Coronary artery (tissue), 2 donors: ENCODE measurements around the gene MT1A.

Experiments
- DNase-seq: peaks from one replicate; pipeline ENCODE4 v3.0.0-alpha.2; 2017; ENCODE audit warnings: low spot score
- H3K27ac ChIP-seq, 2 donors: fragments of 200-600 bp; sonication (generic); one replicate each; pipeline ENCODE4 v1.5.1; 2016 to 2019
- H3K4me3 ChIP-seq: fragments of 200-600 bp; sonication (generic); 2 replicates; pipeline ENCODE4 v1.5.1; 2016; ENCODE audit warnings: mild to moderate bottlenecking, moderate library complexity
- TF ChIP-seq, protein P1 (sequence below): fragments of 200-600 bp; sonication (generic); IDR thresholded peaks from one replicate; pipeline ENCODE4 v1.5.1; 2019; ENCODE audit warnings: antibody characterized with exemption

The MT1A gene

DNA sequence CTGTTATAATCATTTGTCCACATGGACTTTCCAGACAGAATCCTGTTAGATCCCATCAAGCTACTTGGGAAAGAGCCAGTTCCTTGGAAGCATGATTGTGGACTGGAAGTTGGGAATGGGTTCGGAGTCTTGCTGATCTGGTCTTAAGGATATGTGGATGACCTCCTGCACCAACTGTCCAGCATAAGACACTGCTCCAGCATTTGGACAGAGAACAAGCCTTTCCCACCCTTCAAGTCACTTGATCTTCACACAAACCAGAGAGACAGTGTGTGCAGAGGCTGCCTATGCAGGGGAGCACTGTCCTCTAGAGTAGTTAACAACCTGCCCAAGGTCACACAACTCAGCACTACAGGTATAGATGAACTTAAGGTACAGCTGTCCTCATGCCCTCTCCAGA is 7.4 kb downstream of the MT1A start:
- TF ChIP-seq, protein P1, sequence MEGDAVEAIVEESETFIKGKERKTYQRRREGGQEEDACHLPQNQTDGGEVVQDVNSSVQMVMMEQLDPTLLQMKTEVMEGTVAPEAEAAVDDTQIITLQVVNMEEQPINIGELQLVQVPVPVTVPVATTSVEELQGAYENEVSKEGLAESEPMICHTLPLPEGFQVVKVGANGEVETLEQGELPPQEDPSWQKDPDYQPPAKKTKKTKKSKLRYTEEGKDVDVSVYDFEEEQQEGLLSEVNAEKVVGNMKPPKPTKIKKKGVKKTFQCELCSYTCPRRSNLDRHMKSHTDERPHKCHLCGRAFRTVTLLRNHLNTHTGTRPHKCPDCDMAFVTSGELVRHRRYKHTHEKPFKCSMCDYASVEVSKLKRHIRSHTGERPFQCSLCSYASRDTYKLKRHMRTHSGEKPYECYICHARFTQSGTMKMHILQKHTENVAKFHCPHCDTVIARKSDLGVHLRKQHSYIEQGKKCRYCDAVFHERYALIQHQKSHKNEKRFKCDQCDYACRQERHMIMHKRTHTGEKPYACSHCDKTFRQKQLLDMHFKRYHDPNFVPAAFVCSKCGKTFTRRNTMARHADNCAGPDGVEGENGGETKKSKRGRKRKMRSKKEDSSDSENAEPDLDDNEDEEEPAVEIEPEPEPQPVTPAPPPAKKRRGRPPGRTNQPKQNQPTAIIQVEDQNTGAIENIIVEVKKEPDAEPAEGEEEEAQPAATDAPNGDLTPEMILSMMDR: no peak
- H3K4me3 ChIP-seq: no peak overlapping the region
- no peak for DNase-seq

DNA sequence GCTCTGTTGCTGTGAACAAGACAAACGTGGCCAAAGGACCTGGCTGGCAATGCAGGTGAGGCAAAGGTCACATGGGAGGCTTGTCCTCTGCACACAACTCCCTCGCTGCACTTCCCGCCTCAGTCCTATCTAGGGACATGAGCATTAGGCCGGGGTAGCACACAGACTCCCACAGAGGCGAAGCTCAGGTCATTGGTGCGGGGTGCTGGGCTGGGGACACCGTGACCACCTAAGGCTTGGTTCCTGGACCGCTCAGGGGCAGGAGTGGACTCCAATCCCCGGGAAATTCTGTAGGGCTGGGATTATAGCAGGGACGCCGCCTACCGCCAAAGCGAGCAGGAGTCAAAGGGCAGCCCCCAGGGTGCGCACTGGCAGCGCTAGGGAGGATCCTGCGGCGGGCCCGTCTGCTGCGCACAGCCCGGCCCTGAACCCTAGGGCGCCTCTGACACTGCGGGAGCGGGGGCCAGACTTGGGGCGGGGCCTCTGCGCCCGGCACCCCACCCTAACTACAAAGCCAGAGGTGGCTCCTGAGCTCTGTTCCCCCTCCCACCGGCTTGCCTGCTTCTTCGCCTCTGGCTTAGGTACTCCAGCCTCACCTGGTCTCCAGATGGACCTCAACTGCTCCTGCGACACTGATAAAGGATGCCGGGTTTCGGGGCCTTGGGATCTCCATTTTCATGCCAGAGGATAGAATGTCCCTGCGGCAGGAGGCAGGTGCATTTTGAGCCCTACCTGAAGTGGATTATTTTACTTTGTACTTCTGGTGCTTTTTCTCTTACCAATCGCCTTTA is 9.4 kb downstream of the MT1A start:
- no peak for DNase-seq
- Histone ChIP-seq H3K27ac (no peak overlapping the region), H3K4me3 (no peak overlapping the region)
- TF ChIP-seq, protein P1: no peak

More for the DNA sequence above, 7.4 kb downstream of the MT1A start:
- no peak overlapping the region for H3K27ac ChIP-seq

DNA sequence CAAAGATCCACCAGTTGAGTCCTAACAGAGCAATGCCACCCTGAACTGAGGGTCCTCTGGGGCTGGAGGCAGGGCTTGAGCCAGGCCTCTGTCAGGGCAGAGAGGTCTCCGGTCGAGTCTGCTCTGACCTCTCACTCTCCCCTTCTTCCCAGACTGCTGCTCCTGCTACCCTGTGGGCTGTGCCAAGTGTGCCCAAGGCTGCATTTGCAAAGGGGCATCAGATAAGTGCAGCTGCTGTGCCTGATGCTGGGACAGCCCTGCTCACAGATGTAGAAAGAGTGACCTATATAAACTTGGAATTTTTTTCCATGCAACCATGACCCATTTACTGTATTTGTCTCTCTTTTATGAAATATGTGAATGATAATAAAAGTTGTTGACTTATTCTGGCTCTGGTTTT is 10.8 kb downstream of the MT1A start:
- H3K4me3 ChIP-seq: no peak overlapping the region
- no peak overlapping the region for H3K27ac ChIP-seq
- TF ChIP-seq, protein P1: no peak
- no peak for DNase-seq

DNA sequence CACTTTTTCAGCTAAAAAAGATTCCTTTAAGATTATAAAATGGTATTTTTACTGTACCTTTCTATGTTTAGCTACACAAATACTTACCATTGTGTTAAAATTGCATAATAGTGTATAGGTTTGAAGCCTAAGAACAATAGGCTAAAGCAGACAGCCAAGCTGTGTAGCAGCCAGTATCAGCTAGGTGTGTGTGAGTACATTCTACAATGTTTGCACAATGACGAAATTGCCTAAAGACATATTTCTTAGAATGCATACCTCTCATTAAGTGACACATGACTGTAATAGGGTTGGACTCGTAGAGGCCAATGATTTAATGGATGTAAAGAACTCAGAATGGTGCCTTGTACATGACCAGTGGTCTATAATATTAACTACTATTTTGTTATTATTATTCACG is 11.4 kb downstream of the MT1A start:
- no peak for DNase-seq
- H3K4me3 ChIP-seq: no peak overlapping the region
- TF ChIP-seq, protein P1: no peak
- H3K27ac ChIP-seq: no peak overlapping the region

DNA sequence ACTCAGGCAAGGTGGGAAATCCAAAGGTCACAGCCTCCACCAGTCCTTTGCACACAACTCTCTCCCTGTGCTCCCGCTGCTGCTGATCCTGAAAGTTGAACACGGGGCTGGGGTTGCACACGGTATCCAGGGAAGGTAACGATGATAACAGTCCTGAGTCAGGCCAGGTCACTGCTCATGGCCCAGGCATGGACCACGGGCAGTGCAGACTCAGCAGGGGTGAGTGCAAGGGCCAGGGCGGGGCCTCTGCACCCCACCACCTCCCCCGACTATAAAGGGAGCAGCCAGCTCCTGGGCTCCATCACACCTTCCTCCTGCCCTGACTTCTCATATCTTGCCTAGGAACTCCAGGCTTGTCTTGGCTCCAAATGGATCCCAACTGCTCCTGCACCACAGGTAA is 13.1 kb downstream of the MT1A start, which contains the start of gene MT1B:
Gene MT1B, plus strand, starts transcription at position 301 of the 400 bp plus-strand sequence. Its CDS starts 68 bp downstream, at position 369.
- no peak for DNase-seq
- H3K27ac ChIP-seq: no peak within 1 kb of the TSS

DNA sequence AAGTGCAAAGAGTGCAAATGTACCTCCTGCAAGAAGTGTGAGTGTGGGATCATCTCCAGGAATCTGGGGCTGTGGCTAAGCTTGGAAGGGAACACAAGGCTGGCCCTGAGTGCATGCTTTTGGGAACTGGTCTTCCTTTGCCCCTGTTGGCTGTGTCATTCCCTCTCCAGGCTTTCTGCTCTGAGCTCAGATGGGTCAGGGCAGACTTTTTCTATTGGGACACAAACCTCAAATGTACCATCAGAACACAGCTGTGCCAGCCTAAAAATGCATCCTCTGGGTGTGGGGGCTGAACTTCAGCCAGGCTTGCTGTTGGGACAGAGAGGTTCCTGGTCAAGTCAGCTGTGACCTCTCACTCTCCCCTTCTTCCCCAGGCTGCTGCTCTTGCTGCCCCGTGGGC is 14.1 kb downstream of the MT1A start:
- no peak overlapping the region for H3K27ac ChIP-seq
- TF ChIP-seq, protein P1: no peak
- DNase-seq: no peak
- H3K4me3 ChIP-seq: no peak overlapping the region

More for the DNA sequence above, 13.1 kb downstream of the MT1A start, which contains the start of gene MT1B:
- H3K4me3 ChIP-seq: no peak within 1 kb of the TSS
- TF ChIP-seq, protein P1: no peak

DNA sequence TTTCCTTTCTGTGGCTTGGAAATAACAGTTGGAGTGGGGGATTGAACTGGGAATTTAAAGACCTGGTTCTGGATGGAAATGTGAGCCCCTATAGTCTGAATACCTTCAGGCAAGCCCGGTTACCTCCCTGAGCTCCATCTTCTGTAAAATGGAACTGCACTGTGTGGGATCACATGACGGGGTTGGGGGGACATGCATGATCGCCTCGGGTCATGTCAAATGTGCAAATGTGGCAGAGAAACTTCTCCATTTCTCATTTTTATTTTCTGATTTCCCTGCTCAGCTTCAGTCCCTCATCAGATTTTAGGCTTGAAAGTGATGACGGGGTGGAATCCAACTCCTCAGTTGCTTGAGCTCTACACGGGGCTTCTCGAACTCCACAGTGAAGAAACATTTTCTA is 14.8 kb downstream of the MT1A start:
- TF ChIP-seq, protein P1: no peak
- no peak overlapping the region for H3K4me3 ChIP-seq
- H3K27ac ChIP-seq: no peak overlapping the region
- no peak for DNase-seq
